ENCODE data around the gene TP73. TPM values are rescaled to one million over a fixed set of nuclear protein-coding genes. Genes with fewer than 3 reads are reported as not detected.

TP73 gene
- total RNA-seq, 2 donors from 2014 or later = 0.29 to 0.42 TPM

GRCh38 chr1:3606779-3607702, 45.3 kb upstream of the TP73 start:
- Histone ChIP-seq H3K9ac (ENCODE audit: low read depth in 2 of 2, low read length in 2 of 2) (no peak overlapping the region), H3K27ac (no peak overlapping the region), H3K4me1 (peaks cover 8% of the 10 kb centered on the region), H3K4me3 (no peak overlapping the region), H3K27me3 (peaks cover 7% of the 10 kb centered on the region), H3K9me3 (no peaks in the 10 kb centered on the region), H3K36me3 (no peaks in the 10 kb centered on the region)
- no peak for DNase-seq
- TF ChIP-seq CTCF (IDR thresholded peaks at IDR 0.05) = no peak
- intact Hi-C loops (cut with DNase I) = no loop called here

DNA sequence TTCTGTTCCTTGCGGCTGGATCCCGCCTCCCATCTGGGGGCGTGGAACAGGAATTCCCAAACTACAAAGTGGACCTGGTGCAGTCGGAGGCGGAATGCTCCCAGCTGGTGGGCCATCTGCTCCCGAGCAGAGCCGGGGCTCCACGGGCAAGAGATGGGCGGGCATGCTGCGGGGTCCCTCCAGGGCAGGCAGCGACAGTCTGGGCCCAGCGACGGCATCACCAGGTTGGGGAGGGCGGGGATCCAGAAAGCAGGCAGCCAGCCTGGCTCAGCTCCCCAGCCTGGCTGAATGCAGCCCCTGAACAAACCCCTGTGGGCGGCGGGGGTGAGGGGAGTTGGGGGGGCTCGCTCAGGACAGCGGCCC, 44.6 kb upstream of the TP73 start:
- no peak for DNase-seq
- no peak for TF ChIP-seq CTCF (IDR thresholded peaks at IDR 0.05)
- Histone ChIP-seq H3K27me3 (peaks cover 7% of the 10 kb centered on the region), H3K4me3 (no peak overlapping the region), H3K36me3 (no peaks in the 10 kb centered on the region), H3K9ac (ENCODE audit: low read depth in 2 of 2, low read length in 2 of 2) (no peak overlapping the region), H3K4me1 (peaks cover 8% of the 10 kb centered on the region), H3K9me3 (no peaks in the 10 kb centered on the region), H3K27ac (no peak overlapping the region)
- intact Hi-C loops (cut with DNase I) = no loop called here

- intact Hi-C loops (cut with DNase I) = no loop called here
- DNase-seq = no peak
- Histone ChIP-seq H3K27me3 (peaks cover 7% of the 10 kb centered on the region), H3K4me1 (peaks cover 8% of the 10 kb centered on the region), H3K9ac (ENCODE audit: low read depth in 2 of 2, low read length in 2 of 2) (no peak overlapping the region), H3K36me3 (no peaks in the 10 kb centered on the region), H3K27ac (no peak overlapping the region), H3K9me3 (no peaks in the 10 kb centered on the region), H3K4me3 (no peak overlapping the region)
- no peak for TF ChIP-seq CTCF (IDR thresholded peaks at IDR 0.05)
Observed at GRCh38 chr1:3608154-3608553, 44.2 kb upstream of the TP73 start.

DNA sequence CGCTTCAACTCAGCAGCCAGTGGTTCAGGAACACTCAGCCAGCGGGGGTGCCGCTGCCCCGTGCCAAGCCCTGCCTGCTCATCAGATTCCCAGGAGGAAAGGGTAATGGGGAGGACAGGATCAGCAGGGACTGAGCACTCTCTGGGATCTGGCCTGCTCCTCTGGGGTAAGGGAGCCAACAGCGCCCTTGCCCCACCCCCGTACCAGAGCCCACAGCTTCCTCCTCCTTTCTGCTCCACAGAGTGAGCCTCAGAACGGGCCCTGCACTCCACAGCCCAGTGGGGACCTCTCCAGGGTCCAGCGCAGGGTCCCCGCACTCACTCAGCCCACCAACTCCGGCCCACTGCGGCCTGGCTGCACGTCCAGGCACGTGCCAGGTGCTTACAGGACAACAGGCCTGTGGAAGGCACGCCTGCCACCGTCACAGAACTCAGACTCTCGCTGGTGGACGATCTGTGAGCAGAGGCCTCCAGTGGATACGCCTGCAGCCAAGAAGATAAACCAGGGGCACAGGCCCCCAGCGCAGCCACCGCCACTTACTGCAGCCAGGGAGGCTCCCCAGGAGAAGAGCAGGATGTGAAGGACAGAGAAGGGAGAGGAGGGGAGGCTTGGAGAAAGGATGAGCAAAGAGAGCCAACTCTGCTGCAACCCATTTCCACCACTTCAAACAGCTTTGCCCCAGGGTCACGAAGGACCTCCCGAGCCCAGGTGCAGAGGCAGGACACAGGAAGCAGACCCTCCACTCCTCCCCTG, 43.1 kb upstream of the TP73 start:
- DNase-seq = no peak
- intact Hi-C loops (cut with DNase I) = no loop called here
- no peak overlapping the region for H3K9ac ChIP-seq (ENCODE audit: low read depth in 2 of 2, low read length in 2 of 2)
- no peak for TF ChIP-seq CTCF (IDR thresholded peaks at IDR 0.05)
- H3K27ac ChIP-seq = no peak overlapping the region
- no peaks in the 10 kb centered on the region for H3K9me3 ChIP-seq
- no peak overlapping the region for H3K4me3 ChIP-seq
- H3K4me1 ChIP-seq = peaks cover 8% of the 10 kb centered on the region
- H3K27me3 ChIP-seq = peaks cover 7% of the 10 kb centered on the region
- H3K36me3 ChIP-seq = no peaks in the 10 kb centered on the region

- intact Hi-C loops (cut with DNase I) = no loop called here
- Histone ChIP-seq H3K27me3 (peaks cover 7% of the 10 kb centered on the region), H3K4me1 (peaks cover 8% of the 10 kb centered on the region), H3K4me3 (no peak overlapping the region), H3K36me3 (no peaks in the 10 kb centered on the region), H3K9me3 (no peaks in the 10 kb centered on the region), H3K27ac (no peak overlapping the region), H3K9ac (ENCODE audit: low read depth in 2 of 2, low read length in 2 of 2) (no peak overlapping the region)
- DNase-seq = no peak
- no peak for TF ChIP-seq CTCF (IDR thresholded peaks at IDR 0.05)
Observed at GRCh38 chr1:3609769-3610526, 42.4 kb upstream of the TP73 start.

Measured in colonic mucosa (tissue), 4 donors.